ENCODE data around the gene CHRM4. TPM values are rescaled to one million over a fixed set of nuclear protein-coding genes. Genes with fewer than 3 reads are reported as not detected.
A peak's percentile ranks its signal among the peaks of the same experiment; 100 is the strongest.

CHRM4 gene
- total RNA-seq, 5 donors from 2014 or later (not counting 1 experiment from before 2014, with no cell fraction given) = 0.18 to 3.9 (median 1.5) TPM; not detected in 1

DNA sequence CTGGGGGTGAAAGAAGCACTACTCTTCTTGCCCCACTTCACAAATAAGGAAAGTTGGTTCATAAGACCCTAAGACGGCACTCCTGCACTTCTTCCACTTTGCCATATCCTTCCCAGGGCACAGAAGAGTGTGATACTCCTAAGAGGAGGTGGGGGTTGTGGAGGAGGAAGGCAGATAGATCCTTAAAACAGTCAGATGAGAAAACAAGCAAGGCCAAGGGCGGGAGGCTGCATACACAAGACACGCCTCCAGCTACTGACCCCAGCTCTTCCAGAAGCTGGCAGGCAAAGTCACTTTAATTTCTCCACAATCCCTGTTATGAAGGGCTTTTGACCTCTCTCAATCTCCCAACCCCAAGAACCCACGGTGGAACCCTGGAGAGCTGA, 1.6 kb upstream of the CHRM4 start:
- H3K9me3 ChIP-seq = no peaks in the 10 kb centered on the region
- POLR2A ChIA-PET = no interaction called here
- ATAC-seq (replicated peaks in 1 of 4) (no peak), DNase-seq (no peak)
- CTCF ChIA-PET = interaction anchor here in 1 of 2 donors (1.0 kb wide), 1 partner anchor 427 kb away, joined by 3 read pairs; no protein-coding TSS in a partner anchor
- Mint-ChIP-seq H3K27me3 (peaks cover 12 to 32% of the 10 kb centered on the region in 2 donors), H3K27ac (no peak overlapping the region), H3K4me1 (peaks cover 21 to 31% (median 25%) of the 10 kb centered on the region in 3 donors), H3K36me3 (peaks cover 19% of the 10 kb centered on the region), H3K4me3 (peak overlapping the region; percentile 57 to 81 (median 64)), H3K9me3 (no peaks in the 10 kb centered on the region)
- no CpG with 5 or more reads among the region's 4 CpGs for WGBS (ENCODE audit: insufficient coverage)
- peaks cover 7 to 51% of the 10 kb centered on the region in 2 experiments for H3K27me3 ChIP-seq (replicated peaks in 1 of 2; ENCODE audit: control insufficient read depth in 2 of 2, extremely low read depth in 1 of 2, insufficient read depth in 2 of 2, low read length in 1 of 2)
- H3K4me1 ChIP-seq (ENCODE audit: control insufficient read depth in 1 of 2, extremely low read depth in 1 of 2, insufficient read depth in 2 of 2, low read length in 2 of 2) = peaks cover 9 to 43% of the 10 kb centered on the region in 2 experiments
- H3K36me3 ChIP-seq (ENCODE audit: control insufficient read depth in 2 of 2, extremely low read depth in 1 of 2, insufficient read depth in 1 of 2, low read length in 1 of 2) = peaks cover 8 to 10% of the 10 kb centered on the region in 2 donors
- no peak overlapping the region for H3K27ac ChIP-seq (ENCODE audit: low read length)
- H3K4me3 ChIP-seq (ENCODE audit: control insufficient read depth in 1 of 2, extremely low read depth in 1 of 2, low read length in 1 of 2) = no peak overlapping the region

DNA sequence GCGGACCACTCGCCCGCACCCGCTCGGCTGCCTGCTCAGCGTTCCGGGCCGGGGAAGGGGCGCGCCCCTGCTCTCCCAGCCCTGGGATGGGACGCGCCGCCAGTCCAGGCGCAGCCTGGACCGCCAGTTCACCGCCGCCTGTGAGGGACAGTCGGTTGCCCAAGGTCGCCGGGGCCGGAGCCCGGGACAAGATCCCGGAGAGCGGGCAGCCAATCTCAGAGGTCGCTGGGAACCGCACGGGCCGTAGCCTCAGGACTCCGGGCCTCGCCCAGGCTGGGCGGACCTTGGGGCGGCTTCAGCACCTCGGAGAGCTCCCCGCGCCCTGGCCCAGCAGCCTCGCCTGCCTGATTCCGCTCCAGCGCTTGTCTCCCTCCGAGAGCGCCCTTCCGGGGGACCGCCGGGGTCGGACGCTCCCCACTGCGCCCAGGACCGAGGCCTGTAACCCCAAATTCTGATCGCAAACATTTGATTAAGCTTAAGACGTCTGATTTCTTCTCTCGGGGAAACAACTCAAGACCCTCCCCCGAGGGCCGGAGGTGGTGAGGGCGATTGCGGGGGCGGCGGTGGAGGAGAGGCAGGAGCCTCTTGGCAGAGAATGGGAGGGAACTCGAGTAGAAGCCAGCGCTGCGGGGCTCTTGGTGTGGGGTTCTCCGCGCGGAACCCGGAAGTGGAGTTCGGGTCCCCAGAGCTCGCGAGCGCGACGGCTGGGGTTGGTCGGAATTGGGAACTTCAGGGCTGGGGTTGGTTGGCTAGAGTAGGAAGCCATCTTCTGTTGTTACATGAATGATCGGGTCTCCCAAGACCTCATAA, 1.1 kb upstream of the CHRM4 start:
- Histone ChIP-seq H3K27me3 (replicated peaks in 1 of 2; ENCODE audit: control insufficient read depth in 2 of 2, extremely low read depth in 1 of 2, insufficient read depth in 2 of 2, low read length in 1 of 2) (peaks cover 7 to 57% of the 10 kb centered on the region in 2 experiments), H3K4me1 (ENCODE audit: control insufficient read depth in 1 of 2, extremely low read depth in 1 of 2, insufficient read depth in 2 of 2, low read length in 2 of 2) (peaks cover 9 to 49% of the 10 kb centered on the region in 2 experiments), H3K4me3 (ENCODE audit: control insufficient read depth in 1 of 2, extremely low read depth in 1 of 2, low read length in 1 of 2) (peak overlapping the region; percentile 10 to 39), H3K27ac (ENCODE audit: low read length) (no peak overlapping the region), H3K36me3 (ENCODE audit: control insufficient read depth in 2 of 2, extremely low read depth in 1 of 2, insufficient read depth in 1 of 2, low read length in 1 of 2) (peaks cover 5 to 8% of the 10 kb centered on the region in 2 donors), H3K9me3 (no peaks in the 10 kb centered on the region)
- Mint-ChIP-seq H3K9me3 (no peaks in the 10 kb centered on the region), H3K4me1 (peaks cover 24 to 35% (median 30%) of the 10 kb centered on the region in 3 donors), H3K4me3 (peak overlapping the region; percentile 57 to 81 (median 64)), H3K27ac (no peak overlapping the region), H3K27me3 (peaks cover 16 to 37% of the 10 kb centered on the region in 2 donors), H3K36me3 (peaks cover 13% of the 10 kb centered on the region)
- CTCF ChIA-PET = interaction anchor here (0.7 to 1.1 kb wide), 4 partner anchors 40 to 855 kb away, joined by 3 read pairs; no protein-coding TSS in a partner anchor
- peak; percentile 25 to 88 (median 69) for DNase-seq
- WGBS (ENCODE audit: insufficient coverage) = 2% methylated on average over 55 of the region's 71 CpGs
- POLR2A ChIA-PET = interaction anchor here in 1 of 2 donors (0.5 to 0.6 kb wide), 2 partner anchors 114 to 154 kb away, joined by 3 to 6 read pairs; no protein-coding TSS in a partner anchor
- peak; percentile 82 to 87 (median 84) for ATAC-seq (replicated peaks in 1 of 4)

DNA sequence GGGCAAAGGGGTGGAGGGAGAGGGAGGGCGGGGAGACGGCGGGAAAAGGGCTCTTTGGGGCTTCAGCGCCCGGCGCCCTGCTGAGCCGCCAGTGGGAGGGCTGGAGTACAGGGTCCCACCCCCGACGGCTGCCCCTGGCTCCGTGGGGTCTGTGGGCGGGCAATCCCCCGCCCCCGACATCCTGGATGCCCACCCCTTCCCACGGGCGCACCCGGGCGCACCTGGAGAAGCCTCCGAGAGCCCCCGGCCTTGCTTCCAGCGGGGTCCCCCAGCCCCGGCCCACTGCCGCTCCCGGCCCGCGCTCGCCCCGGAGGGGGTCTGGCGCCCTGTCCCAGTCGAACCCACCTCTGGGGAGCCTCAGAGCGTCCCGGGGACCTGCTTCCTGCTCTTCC, 394 bp downstream of the CHRM4 start:
- Mint-ChIP-seq H3K4me1 (peaks cover 27 to 38% (median 30%) of the 10 kb centered on the region in 3 donors), H3K4me3 (peak overlapping the region in 1 of 3 donors; percentile 63), H3K9me3 (no peaks in the 10 kb centered on the region), H3K27ac (no peak overlapping the region), H3K36me3 (no peaks in the 10 kb centered on the region), H3K27me3 (peaks cover 29 to 51% of the 10 kb centered on the region in 2 donors)
- no peak overlapping the region for H3K27ac ChIP-seq (ENCODE audit: low read length)
- POLR2A ChIA-PET = interaction anchor here in 1 of 2 donors (0.6 kb wide), 1 partner anchor 223 kb away, joined by 3 read pairs; no protein-coding TSS in a partner anchor
- no peaks in the 10 kb centered on the region for H3K36me3 ChIP-seq (ENCODE audit: control insufficient read depth in 2 of 2, extremely low read depth in 1 of 2, insufficient read depth in 1 of 2, low read length in 1 of 2)
- H3K4me3 ChIP-seq (ENCODE audit: control insufficient read depth in 1 of 2, extremely low read depth in 1 of 2, low read length in 1 of 2) = no peak overlapping the region
- CTCF ChIA-PET = interaction anchor here in 1 of 2 donors (0.5 kb wide), 1 partner anchor 1423 kb away, joined by 4 read pairs; no protein-coding TSS in a partner anchor
- peaks cover 7 to 71% of the 10 kb centered on the region in 2 experiments for H3K27me3 ChIP-seq (replicated peaks in 1 of 2; ENCODE audit: control insufficient read depth in 2 of 2, extremely low read depth in 1 of 2, insufficient read depth in 2 of 2, low read length in 1 of 2)
- WGBS (ENCODE audit: insufficient coverage) = 3% methylated on average over 28 of the region's 31 CpGs
- peaks cover 9 to 52% of the 10 kb centered on the region in 2 experiments for H3K4me1 ChIP-seq (ENCODE audit: control insufficient read depth in 1 of 2, extremely low read depth in 1 of 2, insufficient read depth in 2 of 2, low read length in 2 of 2)
- no peaks in the 10 kb centered on the region for H3K9me3 ChIP-seq
- no peak for ATAC-seq (replicated peaks in 1 of 4)
- DNase-seq = no peak

DNA sequence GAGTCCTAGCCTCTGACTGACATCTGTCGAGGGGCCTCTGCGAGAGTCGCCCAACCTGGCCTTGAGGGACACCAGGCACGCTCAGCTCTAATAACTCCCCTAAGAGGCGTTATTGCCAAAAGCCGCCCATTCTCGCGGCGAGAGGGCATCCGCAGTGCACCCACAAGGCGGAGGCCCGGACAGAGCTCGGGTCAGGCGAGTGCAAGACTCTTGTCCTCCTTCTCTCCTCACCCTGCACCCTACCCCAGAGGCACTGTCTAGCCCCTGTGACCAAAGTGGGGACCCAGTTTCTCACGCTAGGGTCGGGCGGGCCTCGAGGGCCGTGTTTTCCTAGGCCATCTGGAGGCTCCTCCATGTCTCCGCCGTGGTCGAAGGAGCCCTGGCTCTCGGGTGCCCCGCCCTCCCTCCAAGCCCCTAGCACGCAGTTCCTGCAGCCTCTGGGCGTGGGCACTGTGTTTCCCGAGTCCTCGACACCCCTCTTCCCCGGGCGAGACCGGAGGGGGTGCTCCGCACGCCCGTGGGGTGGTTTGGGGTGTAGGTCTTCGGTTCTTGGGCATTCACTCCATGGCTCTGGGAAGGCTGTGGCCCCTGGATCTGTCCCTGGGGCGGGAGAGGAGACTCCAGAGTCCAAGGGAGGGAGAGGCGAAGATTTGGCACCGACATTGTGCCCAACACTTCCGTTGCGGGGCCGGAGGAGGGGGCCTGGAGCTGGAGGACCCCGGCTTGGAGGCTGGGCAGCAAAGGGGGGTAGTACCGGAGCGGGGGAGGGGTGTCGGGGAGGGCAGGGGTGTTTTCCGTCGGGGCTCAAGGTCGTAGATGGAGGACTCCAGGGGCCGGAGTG, 1.0 kb downstream of the CHRM4 start:
- no peak for ATAC-seq (replicated peaks in 1 of 4)
- H3K9me3 ChIP-seq = no peaks in the 10 kb centered on the region
- ChIA-PET CTCF (interaction anchor here in 1 of 2 donors (0.6 kb wide), 1 partner anchor 398 kb away, joined by 4 read pairs; no protein-coding TSS in a partner anchor), POLR2A (no interaction called here)
- DNase-seq = no peak
- peak overlapping the region; percentile 21 to 63 (median 43) for H3K4me3 Mint-ChIP-seq
- 11% methylated on average over 41 of the region's 49 CpGs for WGBS (ENCODE audit: insufficient coverage)
- no peak overlapping the region for H3K27ac Mint-ChIP-seq
- no peaks in the 10 kb centered on the region for H3K9me3 Mint-ChIP-seq
- peaks cover 27 to 38% (median 30%) of the 10 kb centered on the region in 3 donors for H3K4me1 Mint-ChIP-seq
- no peaks in the 10 kb centered on the region for H3K36me3 ChIP-seq (ENCODE audit: control insufficient read depth in 2 of 2, extremely low read depth in 1 of 2, insufficient read depth in 1 of 2, low read length in 1 of 2)
- peaks cover 9 to 52% of the 10 kb centered on the region in 2 experiments for H3K4me1 ChIP-seq (ENCODE audit: control insufficient read depth in 1 of 2, extremely low read depth in 1 of 2, insufficient read depth in 2 of 2, low read length in 2 of 2)
- H3K27me3 Mint-ChIP-seq = peaks cover 34 to 57% of the 10 kb centered on the region in 2 donors
- no peak overlapping the region for H3K27ac ChIP-seq (ENCODE audit: low read length)
- peak overlapping the region in 1 of 2 donors; percentile 59 for H3K4me3 ChIP-seq (ENCODE audit: control insufficient read depth in 1 of 2, extremely low read depth in 1 of 2, low read length in 1 of 2)
- H3K36me3 Mint-ChIP-seq = no peaks in the 10 kb centered on the region
- peaks cover 7 to 78% of the 10 kb centered on the region in 2 experiments for H3K27me3 ChIP-seq (replicated peaks in 1 of 2; ENCODE audit: control insufficient read depth in 2 of 2, extremely low read depth in 1 of 2, insufficient read depth in 2 of 2, low read length in 1 of 2)

DNA sequence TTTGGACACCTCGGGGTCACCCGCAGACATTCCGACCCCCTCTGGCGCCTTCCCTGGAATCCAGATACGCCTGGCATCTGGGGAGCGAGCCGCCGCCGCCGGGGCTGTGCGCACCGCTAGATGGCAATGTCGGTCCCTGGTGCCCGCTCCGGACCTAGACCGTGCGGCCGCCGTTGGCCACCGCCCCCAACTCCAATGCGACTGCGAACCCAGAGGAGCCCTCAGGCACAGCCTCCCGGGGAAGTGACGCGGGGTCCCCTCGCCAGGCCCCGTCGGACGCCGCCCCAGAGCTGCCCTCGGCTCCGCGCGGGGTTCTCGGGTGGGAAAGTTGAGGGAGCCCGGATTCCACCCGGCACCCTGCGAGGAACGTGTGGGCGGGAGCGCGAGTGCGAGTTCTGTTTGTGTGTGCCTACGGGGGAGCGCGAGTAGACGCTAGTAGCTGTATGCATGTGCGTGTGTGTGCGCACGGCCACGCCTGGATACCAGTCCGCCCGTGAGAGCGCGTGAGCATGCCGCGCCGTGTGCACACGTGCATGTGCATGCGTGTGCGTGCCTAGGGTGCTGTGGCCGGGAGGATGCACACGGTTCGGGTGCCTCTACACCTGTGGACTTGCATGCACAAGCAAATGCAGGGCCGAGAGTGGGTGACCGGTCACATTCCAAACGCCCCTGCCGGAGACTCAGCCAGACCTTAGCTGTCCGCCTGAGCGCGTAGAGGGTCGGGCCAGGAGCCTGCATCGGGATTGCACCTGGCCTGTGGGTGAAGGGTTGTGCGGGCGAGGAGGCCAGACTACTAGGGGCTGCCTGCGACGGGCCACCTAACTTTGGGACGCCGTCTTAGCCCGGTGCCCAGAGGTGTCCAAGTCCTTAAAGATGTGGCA, 1.9 kb downstream of the CHRM4 start:
- H3K4me1 ChIP-seq (ENCODE audit: control insufficient read depth in 1 of 2, extremely low read depth in 1 of 2, insufficient read depth in 2 of 2, low read length in 2 of 2) = peaks cover 9 to 52% of the 10 kb centered on the region in 2 experiments
- no peaks in the 10 kb centered on the region for H3K36me3 ChIP-seq (ENCODE audit: control insufficient read depth in 2 of 2, extremely low read depth in 1 of 2, insufficient read depth in 1 of 2, low read length in 1 of 2)
- ChIA-PET POLR2A (no interaction called here), CTCF (no interaction called here)
- H3K36me3 Mint-ChIP-seq = no peaks in the 10 kb centered on the region
- peaks cover 34 to 65% of the 10 kb centered on the region in 2 donors for H3K27me3 Mint-ChIP-seq
- no peak overlapping the region for H3K27ac ChIP-seq (ENCODE audit: low read length)
- no peaks in the 10 kb centered on the region for H3K9me3 Mint-ChIP-seq
- peak in 6 of 35 experiments; percentile 12 to 49 (median 30) for DNase-seq
- H3K4me1 Mint-ChIP-seq = peaks cover 27 to 38% (median 30%) of the 10 kb centered on the region in 3 donors
- peak in 3 of 4 experiments; percentile 26 to 39 (median 28) for ATAC-seq (replicated peaks in 1 of 4)
- H3K27me3 ChIP-seq (replicated peaks in 1 of 2; ENCODE audit: control insufficient read depth in 2 of 2, extremely low read depth in 1 of 2, insufficient read depth in 2 of 2, low read length in 1 of 2) = peaks cover 7 to 86% of the 10 kb centered on the region in 2 experiments
- no peak overlapping the region for H3K27ac Mint-ChIP-seq
- H3K4me3 ChIP-seq (ENCODE audit: control insufficient read depth in 1 of 2, extremely low read depth in 1 of 2, low read length in 1 of 2) = peak overlapping the region in 1 of 2 donors; percentile 59
- WGBS (ENCODE audit: insufficient coverage) = 3% methylated on average over 78 of the region's 80 CpGs
- peak overlapping the region; percentile 21 to 63 (median 47) for H3K4me3 Mint-ChIP-seq
- no peaks in the 10 kb centered on the region for H3K9me3 ChIP-seq

Data from T-cell (primary cell).